Measurements from ENCODE around the gene RAPGEF5.

Gene RAPGEF5

GRCh38 chr7:22375359-22376048, 18.6 kb upstream of the RAPGEF5 start:
- no peak for DNase-seq

GRCh38 chr7:22373911-22374310, 17.0 kb upstream of the RAPGEF5 start:
- DNase-seq = no peak

- DNase-seq = no peak
Observed at GRCh38 chr7:22373388-22373787, 16.4 kb upstream of the RAPGEF5 start.

- no peak for DNase-seq
Observed at GRCh38 chr7:22372863-22373262, 15.9 kb upstream of the RAPGEF5 start.

GRCh38 chr7:22371878-22372277, 14.9 kb upstream of the RAPGEF5 start:
- DNase-seq = no peak

- DNase-seq = no peak
Observed at GRCh38 chr7:22364900-22365299, 7.9 kb upstream of the RAPGEF5 start.

- DNase-seq = no peak
Observed at GRCh38 chr7:22363756-22364422, 6.9 kb upstream of the RAPGEF5 start.

- DNase-seq = no peak
Observed at GRCh38 chr7:22361795-22362194, 4.8 kb upstream of the RAPGEF5 start.

- DNase-seq = no peak
Observed at GRCh38 chr7:22361320-22361719, 4.4 kb upstream of the RAPGEF5 start.

GRCh38 chr7:22358820-22359697, 2.1 kb upstream of the RAPGEF5 start:
- DNase-seq = no peak

- DNase-seq = no peak
Observed at GRCh38 chr7:22357311-22358175, 589 bp upstream of the RAPGEF5 start.

- no peak for DNase-seq
Observed at GRCh38 chr7:22356010-22356691, 803 bp downstream of the RAPGEF5 start.

- DNase-seq = no peak
Observed at GRCh38 chr7:22355620-22356009, 1.3 kb downstream of the RAPGEF5 start.

GRCh38 chr7:22354462-22354861, 2.5 kb downstream of the RAPGEF5 start:
- DNase-seq = no peak

GRCh38 chr7:22352887-22353286, 4.1 kb downstream of the RAPGEF5 start:
- DNase-seq = no peak

- DNase-seq = no peak
Observed at GRCh38 chr7:22351878-22352277, 5.1 kb downstream of the RAPGEF5 start.

GRCh38 chr7:22351329-22351692, 5.6 kb downstream of the RAPGEF5 start:
- no peak for DNase-seq

- no peak for DNase-seq
Observed at GRCh38 chr7:22350466-22351328, 6.3 kb downstream of the RAPGEF5 start.

GRCh38 chr7:22348379-22348778, 8.6 kb downstream of the RAPGEF5 start:
- DNase-seq = no peak

- DNase-seq = no peak
Observed at GRCh38 chr7:22346383-22347107, 10.4 kb downstream of the RAPGEF5 start.

- DNase-seq = no peak
Observed at GRCh38 chr7:22344655-22345054, 12.3 kb downstream of the RAPGEF5 start.

All from inflammatory macrophage treated with lipopolysaccharide for 4 hours (primary cell).